HG03103 (cell line): ENCODE results near the gene MOGAT3.

Experiments
- ATAC-seq: cut with Tn5 transposase; IDR thresholded peaks from one replicate; pipeline ENCODE4 v1.9.1; 2021; ENCODE audit warnings: low read depth; ENCODE audit not compliant: unreplicated experiment

MOGAT3 gene

DNA sequence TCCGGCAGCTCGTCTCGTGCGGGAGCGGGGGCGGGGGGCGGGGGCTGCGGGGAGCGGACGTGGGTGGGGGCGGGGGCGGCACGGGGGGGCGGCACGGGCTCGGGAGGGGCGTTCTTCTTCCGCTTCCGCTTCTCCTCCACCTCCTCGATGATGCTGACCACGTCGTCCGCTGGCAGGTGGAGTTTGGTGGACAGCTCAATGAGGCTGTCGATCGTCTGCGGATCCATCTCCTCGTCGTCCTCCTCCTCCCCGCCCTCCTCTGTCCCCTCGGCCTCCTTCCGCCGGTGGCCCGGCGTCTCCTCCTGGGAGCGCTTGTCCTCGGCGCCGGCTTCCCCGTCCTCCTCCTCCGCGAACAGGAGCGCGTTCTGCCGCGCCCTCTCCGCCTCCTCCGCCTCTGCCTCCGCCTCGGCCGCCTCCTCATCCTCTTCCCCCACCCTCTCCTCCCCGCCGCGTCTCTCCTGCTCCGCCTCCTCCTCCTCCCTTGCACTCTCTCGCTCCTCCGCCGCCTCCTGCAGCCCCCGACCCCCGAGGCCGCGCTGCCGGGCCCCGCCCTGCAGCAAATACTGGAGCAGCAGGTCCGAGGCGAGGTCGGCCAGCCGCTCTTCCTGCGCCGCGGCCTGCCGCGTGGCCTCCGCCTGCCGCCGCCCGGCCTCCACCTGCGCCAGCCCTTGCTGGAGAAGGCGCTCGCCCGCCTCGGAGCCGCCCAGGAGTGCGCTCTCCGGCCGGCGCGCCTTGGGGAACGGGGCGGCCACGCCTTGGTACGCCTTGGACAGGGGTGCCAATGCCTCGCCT lies 37.4 kb downstream of the MOGAT3 start:
- ATAC-seq = no peak

DNA sequence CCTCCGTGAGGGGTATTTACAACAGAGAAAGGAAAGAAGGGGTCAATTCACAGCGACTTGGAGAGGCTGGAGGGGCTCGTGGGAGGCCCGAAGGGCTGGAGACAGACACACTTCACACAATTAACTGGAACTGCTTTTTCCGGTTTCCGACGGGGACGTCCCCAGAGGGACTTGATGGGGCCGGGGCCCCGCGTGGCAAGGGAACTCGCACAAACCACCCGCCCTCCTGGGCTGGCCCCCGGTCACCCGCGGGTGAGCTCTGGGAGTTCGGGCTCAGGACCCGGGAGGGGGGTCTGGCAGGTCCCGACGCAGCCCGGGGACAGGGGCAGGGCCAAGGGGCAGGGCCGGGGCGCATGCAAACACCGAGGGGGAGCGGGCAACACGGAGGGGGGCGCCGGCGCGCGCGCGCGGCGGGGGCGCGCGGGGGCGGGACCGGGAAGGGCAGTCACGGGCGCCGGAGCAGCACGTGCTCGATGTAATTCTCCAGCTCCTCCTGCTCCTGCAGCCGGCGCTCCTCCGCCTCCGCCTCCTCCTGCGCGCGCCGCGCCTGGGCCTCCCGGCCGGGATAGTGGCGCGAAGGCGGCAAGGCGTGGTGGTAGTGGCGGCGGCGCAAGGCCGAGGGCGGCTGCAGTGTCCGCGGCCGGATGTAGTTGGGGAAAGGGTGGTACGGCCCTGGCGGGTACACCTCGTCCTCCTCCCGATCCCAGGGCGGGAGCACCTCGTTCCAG lies 38.1 kb downstream of the MOGAT3 start:
- ATAC-seq = no peak

DNA sequence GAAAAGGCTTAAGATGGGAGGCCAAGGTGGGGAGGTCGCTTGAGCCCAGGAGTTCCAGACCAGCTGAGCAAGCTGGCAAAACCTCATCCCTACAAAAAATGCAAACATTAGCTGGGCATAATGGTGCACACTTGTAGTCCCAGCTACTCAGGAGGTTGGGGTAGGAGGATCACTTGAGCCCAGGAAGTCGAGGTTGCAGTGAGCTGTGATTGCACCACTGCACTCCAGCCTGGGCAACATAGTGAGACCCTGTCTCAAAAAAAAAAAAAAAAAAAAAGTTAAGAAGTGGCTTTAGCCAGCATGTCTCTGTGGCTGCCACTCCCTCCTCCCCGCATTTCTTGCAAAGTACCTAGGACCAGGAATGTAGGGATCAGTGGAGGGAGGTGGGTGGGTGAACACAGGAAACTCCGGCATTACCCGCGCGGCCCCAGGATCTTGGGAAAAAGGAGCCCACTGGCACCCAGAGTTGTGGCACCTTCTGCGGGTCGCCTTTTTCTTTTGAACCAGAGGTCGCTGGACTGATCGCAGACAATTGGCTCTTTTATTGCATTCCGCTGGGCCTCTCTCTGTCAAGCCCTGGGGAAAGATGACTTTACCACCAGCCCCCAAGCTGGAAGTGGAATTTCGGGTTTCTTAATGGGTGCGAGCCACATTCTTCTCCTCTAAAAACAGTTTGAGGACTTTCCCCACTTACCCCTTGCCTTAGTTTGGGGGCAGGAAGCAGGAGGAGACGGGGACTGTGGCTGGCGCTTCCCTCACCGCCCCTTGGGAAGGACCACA lies 39.0 kb downstream of the MOGAT3 start:
- ATAC-seq = no peak

DNA sequence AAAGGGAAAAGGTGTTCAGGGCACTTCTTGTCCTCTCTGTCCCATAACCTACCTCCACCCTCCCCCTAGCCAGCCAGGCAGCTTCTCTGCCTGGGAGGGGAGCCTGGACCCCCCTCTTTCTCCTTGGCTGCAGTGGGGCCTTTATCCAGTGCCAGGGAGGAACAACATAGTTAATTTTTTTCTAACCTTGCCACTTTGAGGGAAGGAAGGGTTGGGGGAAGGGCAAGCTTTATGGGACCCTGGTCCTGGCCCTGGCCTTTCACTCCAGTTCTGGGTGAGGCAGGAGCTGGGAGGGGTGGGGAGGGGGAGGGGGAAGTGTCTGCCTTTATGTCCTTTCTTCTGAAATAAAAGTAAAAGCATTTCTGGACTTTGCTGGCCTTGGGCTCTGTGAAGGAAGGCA lies 39.9 kb downstream of the MOGAT3 start:
- no peak for ATAC-seq

DNA sequence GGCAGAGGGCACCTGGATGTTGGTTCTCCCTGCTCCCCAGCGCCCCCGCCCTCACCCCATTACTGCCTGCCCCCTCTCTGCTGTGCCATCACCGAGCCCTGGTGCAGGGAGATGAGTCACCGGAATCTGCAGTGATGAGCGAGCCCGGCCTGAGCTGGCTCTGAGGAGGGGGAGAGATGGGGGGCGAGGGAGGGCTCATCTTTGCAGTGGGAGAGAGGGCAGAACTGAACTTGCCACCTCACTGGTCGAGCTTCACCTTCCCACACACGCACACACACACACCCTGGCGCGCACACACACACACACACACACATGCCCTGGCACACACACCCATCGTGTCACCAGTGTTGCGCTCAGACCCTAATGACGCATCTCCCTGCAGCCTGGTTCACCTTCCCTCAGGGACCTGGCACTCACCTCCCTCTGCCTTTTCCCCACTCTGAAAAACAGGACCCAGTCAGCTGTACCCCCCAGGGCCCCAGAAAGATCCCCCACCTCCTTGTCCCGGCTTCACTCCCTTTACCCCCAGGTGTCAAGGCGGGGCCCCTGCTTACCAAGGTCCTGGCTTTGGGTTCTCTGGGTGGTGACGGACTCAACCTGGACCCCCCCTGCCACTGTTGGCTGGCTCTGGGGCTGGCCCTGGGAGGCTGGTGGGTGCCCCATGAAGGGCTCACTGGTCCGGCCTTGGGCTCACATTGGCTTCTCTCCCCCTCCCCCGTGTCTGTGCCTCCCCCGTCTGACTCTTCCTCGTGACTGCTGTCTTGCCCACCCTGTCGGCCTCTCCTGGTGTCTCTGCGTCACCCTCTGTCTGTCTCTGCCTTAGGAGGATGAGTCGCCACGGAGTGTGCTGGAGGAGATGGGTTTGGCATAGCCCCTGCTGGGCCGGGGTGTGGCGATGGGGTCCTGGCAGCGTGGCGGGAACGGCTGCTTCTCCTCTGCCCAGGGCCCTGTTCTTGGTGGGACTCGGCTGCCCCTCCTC lies 40.9 kb downstream of the MOGAT3 start:
- no peak for ATAC-seq

DNA sequence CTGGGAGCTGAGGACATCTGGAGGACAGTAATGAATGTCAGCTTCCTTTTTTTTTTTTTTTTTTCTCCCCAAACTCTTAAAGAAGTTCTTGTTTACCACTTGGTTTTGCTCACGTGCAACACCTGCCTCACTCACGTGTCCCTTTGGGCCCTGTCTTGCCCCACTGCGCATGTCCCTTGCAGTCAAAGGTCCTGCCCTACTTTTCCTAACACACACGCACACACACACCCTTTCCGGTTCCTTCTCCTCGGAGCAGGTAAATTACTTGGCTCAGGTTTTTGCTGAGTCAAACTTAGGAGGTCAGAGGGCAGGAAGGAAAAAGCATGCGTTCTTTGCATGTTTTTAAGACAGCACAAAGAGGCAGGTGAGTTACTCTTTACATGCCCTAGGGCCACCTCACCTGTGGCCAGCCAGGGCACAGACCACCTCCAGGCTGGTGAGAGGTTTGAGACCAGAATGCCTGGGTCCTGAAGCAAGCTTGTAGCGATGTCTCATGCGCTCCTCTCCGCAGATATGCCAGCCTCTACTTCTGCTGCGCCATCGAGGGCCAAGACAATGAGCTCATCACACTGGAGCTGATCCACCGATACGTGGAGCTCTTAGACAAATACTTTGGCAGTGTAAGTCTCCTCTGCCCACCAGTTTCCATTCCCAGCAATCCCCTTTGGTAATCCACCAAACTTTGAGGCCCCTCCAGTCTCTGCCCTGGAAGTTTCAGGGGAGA lies 43.8 kb downstream of the MOGAT3 start:
- no peak for ATAC-seq

DNA sequence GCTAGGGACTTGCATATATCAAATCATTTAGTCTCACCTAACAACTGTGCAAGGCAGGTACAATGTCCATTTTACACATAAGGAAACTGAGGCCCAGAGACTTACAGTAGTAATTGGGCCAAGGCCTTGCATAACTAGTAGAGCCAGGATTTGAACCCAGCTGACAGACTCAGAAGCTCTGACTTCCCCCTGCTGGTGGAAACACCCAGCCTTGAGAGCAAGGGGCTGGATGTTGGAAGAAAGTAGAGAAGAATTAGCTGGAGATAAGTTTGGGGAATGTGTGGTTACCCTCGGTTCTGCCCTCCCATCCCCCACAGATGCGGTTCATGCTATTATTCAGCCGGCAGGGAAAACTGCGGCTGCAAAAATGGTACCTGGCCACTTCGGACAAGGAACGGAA lies 44.6 kb downstream of the MOGAT3 start:
- no peak for ATAC-seq

DNA sequence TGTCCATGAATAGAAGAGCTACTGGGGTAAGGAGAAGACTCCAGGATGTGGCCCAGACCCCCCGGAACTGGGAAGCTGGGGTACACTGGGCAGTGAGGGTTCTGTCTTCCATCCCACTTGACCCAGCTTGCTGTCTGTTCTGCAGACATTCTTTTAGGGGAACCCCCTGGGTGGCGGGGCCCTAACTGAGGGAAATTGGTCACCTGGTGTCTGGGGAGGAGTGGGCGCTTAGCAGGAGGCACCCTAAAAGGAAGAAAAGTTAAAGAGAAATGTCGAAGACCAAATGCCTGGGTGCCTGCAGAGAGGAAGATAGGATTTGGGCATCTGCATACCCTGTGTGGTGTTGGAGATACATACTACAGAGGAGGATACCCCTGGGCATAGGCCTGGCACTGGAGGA lies 45.5 kb downstream of the MOGAT3 start:
- ATAC-seq = no peak

DNA sequence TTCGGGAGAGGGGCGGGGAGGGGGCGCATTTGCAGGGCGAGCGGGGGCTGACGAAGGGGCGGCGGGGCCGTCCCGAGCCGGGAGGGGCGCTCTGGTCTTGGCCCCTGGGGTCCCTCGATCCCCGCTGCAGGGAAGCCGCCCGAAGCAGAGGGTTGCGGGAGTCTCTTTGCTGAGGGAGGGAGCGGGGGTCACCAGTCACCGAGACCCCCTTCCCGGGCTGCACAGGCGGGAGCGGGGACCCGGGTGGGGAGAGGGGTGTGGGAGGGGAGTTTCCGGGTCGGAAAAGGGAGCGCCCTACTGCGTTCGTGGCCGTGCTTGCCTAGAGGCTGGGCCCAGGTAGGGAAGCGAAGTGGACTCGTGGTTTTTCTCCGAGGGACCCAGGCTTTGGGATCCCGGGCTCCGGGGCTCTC lies 46.1 kb downstream of the MOGAT3 start:
- ATAC-seq = no peak

DNA sequence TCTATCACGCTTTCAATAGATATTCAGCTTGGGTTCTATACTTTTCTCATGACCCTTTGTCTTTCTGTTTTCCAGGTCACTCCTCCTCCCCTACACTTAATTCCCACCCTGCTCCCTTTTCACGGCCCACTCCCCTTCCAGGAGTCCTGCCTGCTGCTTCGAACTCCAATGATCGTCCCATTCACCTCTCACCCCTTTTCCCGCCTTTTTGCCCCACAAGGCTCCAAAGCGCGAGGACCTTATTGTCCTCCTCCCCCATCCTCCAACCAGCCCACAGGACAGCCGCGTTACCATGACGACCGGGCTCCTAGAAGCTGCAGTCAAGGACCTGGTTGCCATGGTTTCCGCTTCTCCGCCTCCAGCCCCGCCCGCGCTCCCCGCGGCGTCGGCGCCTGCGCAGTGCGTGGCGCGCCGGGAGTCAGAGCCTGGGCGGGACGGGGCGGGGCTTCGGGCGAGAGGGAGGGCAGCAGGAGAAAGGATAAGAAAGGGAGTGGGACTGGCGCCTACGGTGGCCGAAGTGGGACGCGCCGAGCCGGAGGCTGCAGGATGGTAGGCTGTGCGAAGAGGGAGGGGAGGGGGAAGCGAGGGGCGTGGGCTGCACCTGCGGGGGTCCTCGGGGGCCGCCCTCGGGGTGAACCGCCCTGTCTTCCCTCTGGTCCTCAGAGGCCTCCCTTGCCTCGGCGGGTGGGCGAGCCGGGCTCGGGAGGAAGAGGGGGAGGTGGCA lies 46.7 kb downstream of the MOGAT3 start, which contains the start of gene AP1S1:
AP1S1 (plus strand) TSS at position 508 of the 724 bp plus-strand sequence; CDS start at position 547, 39 bp downstream.
- ATAC-seq = peak; percentile 77

DNA sequence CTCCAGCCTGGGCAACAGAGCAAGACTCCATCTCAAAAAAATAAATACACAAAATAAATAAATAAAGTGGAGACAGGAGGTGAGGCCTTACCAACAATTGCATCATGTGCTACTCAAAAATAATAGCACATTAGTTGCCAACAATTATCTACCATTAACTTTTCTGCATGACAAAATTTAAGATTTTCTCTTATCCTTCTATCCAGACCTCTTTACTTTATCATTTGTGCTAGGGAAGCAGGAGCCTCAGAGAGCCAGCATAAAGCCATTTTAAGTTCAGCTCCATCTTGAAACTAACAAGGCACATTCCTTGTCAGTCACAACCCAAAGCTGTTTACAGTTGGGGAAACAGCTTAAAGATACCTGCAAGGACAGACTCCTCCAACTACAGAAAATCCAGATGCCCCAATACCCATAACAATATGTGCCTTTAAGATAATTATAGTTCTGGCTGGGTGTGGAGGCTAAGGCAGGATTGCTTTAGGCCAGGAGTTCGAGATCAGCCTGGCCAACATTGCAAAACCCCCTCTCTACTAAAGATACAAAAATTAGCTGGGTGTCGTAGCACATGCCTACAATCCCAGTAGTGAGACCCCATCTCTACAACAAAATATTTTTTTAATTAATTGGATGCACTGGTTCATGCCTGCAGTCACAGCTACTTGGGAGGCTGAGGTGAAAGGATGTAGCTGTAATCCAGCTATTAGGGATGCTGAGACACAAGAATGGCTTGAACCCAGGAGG lies 48.8 kb downstream of the MOGAT3 start:
- no peak for ATAC-seq
